SH-SY5Y (cell line): ENCODE measurements around the gene EXPH5.

Source experiments
- GATA2 ChIP-seq: IDR thresholded peaks from 2 replicates; pipeline ENCODE4 v1.6.1; 2011; ENCODE audit warnings: mild to moderate bottlenecking, low read depth, low read length
- GATA3 ChIP-seq: IDR thresholded peaks from 2 replicates; pipeline ENCODE4 v1.6.1; 2011; ENCODE audit warnings: low read depth, mild to moderate bottlenecking, low read length, moderate library complexity

DNA sequence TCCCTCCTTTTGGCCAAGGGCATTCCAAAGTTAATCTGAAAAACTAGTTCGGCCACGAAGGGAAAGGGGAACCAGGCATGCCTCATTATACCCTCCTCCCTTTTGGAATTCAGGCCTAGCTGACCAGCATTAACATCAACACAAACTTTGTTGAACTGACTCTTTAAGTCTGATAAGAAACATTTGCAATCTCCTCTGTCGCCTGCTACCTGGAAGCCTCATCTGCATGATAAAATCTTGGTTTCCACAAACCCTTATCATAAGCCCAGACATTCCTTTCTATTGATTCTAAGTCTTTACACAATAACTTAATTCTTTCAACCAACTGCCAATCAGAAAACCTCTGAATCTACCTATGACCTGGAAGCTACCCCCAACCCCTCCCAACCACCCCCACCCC lies 106.7 kb downstream of the EXPH5 start:
- no peak for TF ChIP-seq GATA2
- no peak for TF ChIP-seq GATA3
